Small intestine (tissue), 7 donors: ENCODE measurements around the gene PRKD2. TPM values are rescaled to one million over a fixed set of nuclear protein-coding genes. Genes with fewer than 3 reads are reported as not detected.

Source experiments
- DNase-seq, 2 donors: peaks; one replicate each; pipeline versions ENCODE4 v3.0.0 to v3.0.0-alpha.2; 2013
- FAIRE-seq: peaks from 2 replicates; lab custom pipeline; 2012; peaks lifted over from hg19 to GRCh38; lab: Jason Lieb, UNC
- H3K27ac ChIP-seq, 3 donors: one replicate each; pipeline ENCODE4 v1.5.1; 2013; ENCODE audit warnings: low read length in 2 of 3, mild to moderate bottlenecking in 2 of 3, control low read depth in 1 of 3, inconsistent platforms in 1 of 3, low read depth in 1 of 3, moderate library complexity in 1 of 3
- H3K27me3 ChIP-seq, 3 donors: one replicate each; pipeline ENCODE4 v1.6.1; 2013; ENCODE audit warnings: low read length in 3 of 3, inconsistent platforms in 1 of 3; ENCODE audit not compliant: control insufficient read depth in 3 of 3, insufficient read depth in 3 of 3
- H3K36me3 ChIP-seq, 3 donors: one replicate each; pipeline ENCODE4 v1.6.1; 2013; ENCODE audit warnings: low read length in 3 of 3, inconsistent platforms in 1 of 3, low read depth in 1 of 3, mild to moderate bottlenecking in 1 of 3, moderate library complexity in 1 of 3; ENCODE audit not compliant: control insufficient read depth in 3 of 3, insufficient read depth in 2 of 3
- H3K4me1 ChIP-seq, 3 donors: one replicate each; pipeline ENCODE4 v1.6.1; 2013; ENCODE audit warnings: low read length in 2 of 3, inconsistent platforms in 1 of 3, low read depth in 1 of 3, mild to moderate bottlenecking in 1 of 3, moderate library complexity in 1 of 3; ENCODE audit not compliant: control insufficient read depth in 3 of 3, insufficient read depth in 2 of 3
- H3K4me3 ChIP-seq, 3 donors: one replicate each; pipeline ENCODE4 v1.5.1; 2013; ENCODE audit warnings: low read length in 3 of 3, control low read depth in 1 of 3, inconsistent platforms in 1 of 3, low read depth in 1 of 3, mild to moderate bottlenecking in 1 of 3, moderate library complexity in 1 of 3
- H3K9me3 ChIP-seq, 2 donors: one replicate each; pipeline ENCODE4 v1.6.1; 2013; ENCODE audit warnings: low read depth in 1 of 2, low read length in 1 of 2; ENCODE audit not compliant: control insufficient read depth in 2 of 2, insufficient read depth in 1 of 2
- WGBS, 3 donors: extraction: QIAGEN DNeasy Blood & Tissue Kit; methylation state at CpG; one replicate each; pipeline ENCODE4 v1.1.7; 2013; 5-methylcytosine and 5-hydroxymethylcytosine counted together
- polyA plus RNA-seq, 4 donors: library from polyadenylated mRNA; stranded (reverse) in 3 of 4; unstranded in 1 of 4; fragments of 200-250 nt in 3 of 4; fragments of 120-200 nt in 1 of 4; gene quantifications; one replicate each; pipeline versions ENCODE4 v1.2.1 to v1.2.3, GENCODE V29; 2013
- donor health status: healthy with polysubstance abuse.
- donor health status: control.
- donor health status: control.
- donor health status: Bipolar disorder and iron deficiency.
- donor health status: healthy.

PRKD2 gene
- polyA plus RNA-seq, 4 donors = 30.7 to 87.4 (median 57.6) TPM

DNA sequence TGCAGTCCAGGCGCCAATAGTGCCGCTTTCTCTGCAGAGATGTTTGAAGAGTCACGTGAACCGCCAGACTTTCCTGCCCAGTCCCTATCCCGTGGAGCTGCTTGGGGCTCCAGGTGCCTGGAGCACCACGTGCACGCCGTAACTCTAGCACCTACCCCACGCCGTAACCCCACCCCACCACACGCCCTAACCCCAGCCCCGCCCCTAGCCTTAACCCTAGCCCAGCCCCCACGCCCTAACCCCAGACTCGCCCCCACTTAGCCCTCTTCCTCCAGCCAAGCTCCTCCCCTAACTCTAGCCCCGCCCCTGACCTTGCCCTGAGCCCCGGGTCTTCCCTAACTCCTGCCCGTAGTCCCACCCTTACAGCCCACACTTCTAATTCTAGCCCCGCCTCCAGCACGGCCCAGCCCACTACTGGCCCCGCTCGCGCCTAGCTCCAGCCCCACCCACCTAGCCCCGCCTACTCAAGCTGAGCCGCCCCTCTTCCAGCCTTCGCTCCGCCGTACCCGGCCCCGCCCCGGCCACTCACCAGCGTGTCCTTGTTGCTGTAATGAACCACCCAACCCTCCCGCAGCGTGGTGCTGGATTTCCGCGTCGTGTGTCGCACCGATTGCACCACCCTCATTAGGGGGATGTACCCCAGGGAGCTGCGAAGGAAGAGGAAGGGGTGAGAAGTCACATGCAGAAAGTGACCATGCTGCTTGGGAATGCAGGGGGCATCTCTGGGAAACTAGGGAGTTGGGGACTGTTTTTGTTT lies 19.5 kb downstream of the PRKD2 start:
- peaks cover 0 to 10% (median 2%) of the 10 kb centered on the region in 3 donors for H3K4me1 ChIP-seq
- FAIRE-seq = no peak
- H3K27ac ChIP-seq = peak overlapping the region in 2 of 3 donors; percentile 23 to 32
- H3K4me3 ChIP-seq = peak overlapping the region in 1 of 3 donors; percentile 13
- peak; percentile 91 to 97 for DNase-seq
- H3K9me3 ChIP-seq = no peaks in the 10 kb centered on the region
- no peaks in the 10 kb centered on the region for H3K27me3 ChIP-seq
- H3K36me3 ChIP-seq = peaks cover 24 to 98% (median 39%) of the 10 kb centered on the region in 3 donors
- 10 to 39% (median 37%) methylated on average over 35 to 39 of the region's 39 CpGs for WGBS, 3 donors

DNA sequence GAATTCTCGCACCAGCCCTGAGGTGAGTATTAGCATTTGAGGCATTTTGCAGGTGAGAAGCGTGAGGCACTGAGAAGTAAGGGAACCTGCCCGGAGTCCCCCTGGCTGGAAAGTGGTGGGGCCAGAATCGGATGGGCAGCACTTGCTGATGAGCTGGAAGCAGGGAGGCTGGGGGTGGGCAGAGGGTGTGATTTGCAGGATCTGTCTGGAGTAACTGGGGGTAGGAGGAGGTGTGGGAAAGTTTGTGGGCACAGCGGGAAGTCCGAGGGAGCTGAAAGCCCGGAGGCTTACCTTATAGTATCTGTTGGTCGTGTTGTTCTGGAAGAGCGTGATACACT lies 20.1 kb downstream of the PRKD2 start:
- FAIRE-seq = no peak
- WGBS, 3 donors = 64 to 80% (median 71%) methylated on average over 9 of the region's 9 CpGs
- DNase-seq = no peak
- Histone ChIP-seq H3K4me1 (peaks cover 0 to 10% (median 2%) of the 10 kb centered on the region in 3 donors), H3K27ac (peak overlapping the region in 2 of 3 donors; percentile 15 to 32), H3K27me3 (no peaks in the 10 kb centered on the region), H3K4me3 (no peak overlapping the region), H3K9me3 (no peaks in the 10 kb centered on the region), H3K36me3 (peaks cover 24 to 99% (median 45%) of the 10 kb centered on the region in 3 donors)

DNA sequence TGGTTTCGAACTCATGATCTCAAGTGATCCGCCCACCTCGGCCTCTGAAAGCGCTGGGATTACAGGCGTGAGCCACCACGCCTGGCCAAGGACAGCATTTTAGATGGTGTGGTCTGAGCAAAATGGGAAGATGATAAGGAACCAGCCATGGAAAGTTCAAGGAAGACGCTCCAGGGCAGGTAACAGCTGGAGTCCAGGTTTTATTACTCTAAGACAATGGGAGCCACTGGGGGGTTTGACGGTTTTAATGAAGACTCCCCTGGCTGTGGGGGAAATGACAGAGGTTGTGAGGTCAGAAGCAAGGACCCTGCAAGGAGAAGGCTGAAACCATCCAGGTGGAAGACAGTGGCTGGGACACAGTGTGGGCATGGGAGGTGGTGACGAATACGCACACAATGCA lies 20.9 kb downstream of the PRKD2 start:
- no peaks in the 10 kb centered on the region for H3K27me3 ChIP-seq
- peaks cover 24 to 97% (median 51%) of the 10 kb centered on the region in 3 donors for H3K36me3 ChIP-seq

DNA sequence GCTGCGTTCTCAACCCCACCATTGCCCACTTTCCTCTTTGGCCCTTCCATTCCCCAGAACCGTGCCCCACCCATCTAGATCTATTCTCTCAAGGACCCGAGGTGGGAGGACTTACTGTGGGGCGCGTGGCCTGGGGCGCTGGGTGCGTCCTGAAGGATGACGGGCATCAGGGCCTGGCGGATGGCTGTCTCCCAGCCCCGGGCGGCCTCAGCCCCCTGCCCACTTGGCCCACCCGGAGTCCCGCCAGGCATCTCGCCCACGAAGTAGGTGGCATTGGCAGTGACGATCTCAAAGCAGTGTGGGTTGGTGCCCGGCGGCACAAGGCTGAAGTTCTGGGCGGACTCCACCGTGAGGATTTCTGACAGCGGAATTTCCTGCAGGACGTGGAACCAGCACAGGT lies 23.2 kb downstream of the PRKD2 start:
- no peak overlapping the region for H3K4me3 ChIP-seq
- WGBS, 3 donors = 95 to 97% (median 96%) methylated on average over 22 of the region's 22 CpGs
- peaks cover 21 to 95% (median 46%) of the 10 kb centered on the region in 3 donors for H3K36me3 ChIP-seq
- peaks cover 0 to 10% (median 2%) of the 10 kb centered on the region in 3 donors for H3K4me1 ChIP-seq
- FAIRE-seq = no peak
- no peak for DNase-seq
- H3K9me3 ChIP-seq = no peaks in the 10 kb centered on the region
- H3K27ac ChIP-seq = no peak overlapping the region
- no peaks in the 10 kb centered on the region for H3K27me3 ChIP-seq

More for the DNA sequence above, 20.9 kb downstream of the PRKD2 start:
- Histone ChIP-seq H3K27ac (no peak overlapping the region), H3K9me3 (no peaks in the 10 kb centered on the region), H3K4me1 (peaks cover 0 to 10% (median 2%) of the 10 kb centered on the region in 3 donors), H3K4me3 (no peak overlapping the region)
- FAIRE-seq (no peak), DNase-seq (no peak)
- 96 to 98% (median 97%) methylated on average over 10 of the region's 10 CpGs for WGBS, 3 donors

GRCh38 chr19:46692918-46693722 lies 23.8 kb downstream of the PRKD2 start:
- no peak for FAIRE-seq
- H3K9me3 ChIP-seq = no peaks in the 10 kb centered on the region
- DNase-seq = no peak
- H3K27me3 ChIP-seq = no peaks in the 10 kb centered on the region
- 92 to 94% (median 94%) methylated on average over 4 of the region's 4 CpGs for WGBS, 3 donors
- H3K36me3 ChIP-seq = peaks cover 21 to 95% (median 46%) of the 10 kb centered on the region in 3 donors
- H3K4me3 ChIP-seq = no peak overlapping the region
- H3K27ac ChIP-seq = no peak overlapping the region
- peaks cover 0 to 10% (median 2%) of the 10 kb centered on the region in 3 donors for H3K4me1 ChIP-seq

GRCh38 chr19:46691948-46692347 lies 25.0 kb downstream of the PRKD2 start:
- FAIRE-seq (no peak), DNase-seq (no peak)
- no peak overlapping the region for H3K27ac ChIP-seq
- peaks cover 22 to 93% (median 56%) of the 10 kb centered on the region in 3 donors for H3K36me3 ChIP-seq
- H3K4me1 ChIP-seq = peaks cover 0 to 3% (median 0%) of the 10 kb centered on the region in 3 donors
- H3K9me3 ChIP-seq = no peaks in the 10 kb centered on the region
- H3K27me3 ChIP-seq = no peaks in the 10 kb centered on the region
- WGBS, 3 donors = 93 to 100% (median 96%) methylated on average over 2 of the region's 2 CpGs
- no peak overlapping the region for H3K4me3 ChIP-seq

- no peak for FAIRE-seq
- H3K9me3 ChIP-seq = no peaks in the 10 kb centered on the region
- no peak overlapping the region for H3K4me3 ChIP-seq
- H3K36me3 ChIP-seq = peaks cover 19 to 91% (median 55%) of the 10 kb centered on the region in 3 donors
- 48 to 50% (median 48%) methylated on average over 2 of the region's 2 CpGs for WGBS, 3 donors
- no peaks in the 10 kb centered on the region for H3K27me3 ChIP-seq
- no peak overlapping the region for H3K27ac ChIP-seq
- no peaks in the 10 kb centered on the region for H3K4me1 ChIP-seq
- no peak for DNase-seq
These were observed 25.8 kb downstream of the PRKD2 start for GRCh38 chr19:46691104-46691503.

GRCh38 chr19:46689358-46689757 lies 27.6 kb downstream of the PRKD2 start:
- Histone ChIP-seq H3K27ac (no peak overlapping the region), H3K9me3 (no peaks in the 10 kb centered on the region), H3K4me1 (no peaks in the 10 kb centered on the region), H3K36me3 (peaks cover 21 to 91% (median 56%) of the 10 kb centered on the region in 3 donors), H3K4me3 (no peak overlapping the region), H3K27me3 (no peaks in the 10 kb centered on the region)
- FAIRE-seq (no peak), DNase-seq (no peak)
- WGBS, 3 donors = 93 to 96% (median 96%) methylated on average over 14 of the region's 14 CpGs
